K562 (cell line): ENCODE measurements around the gene PTPN7. TPM values are rescaled to one million over a fixed set of nuclear protein-coding genes. Genes with fewer than 3 reads are reported as not detected.

ENCODE experiments used
- DDX20 ChIP-seq: fragments of 450-650 bp; IDR thresholded peaks from 2 replicates; pipeline ENCODE4 v1.6.1; 2016; ENCODE audit warnings: missing genetic modification characterization, low read depth, mild to moderate bottlenecking, missing compliant biosample characterization, moderate library complexity
- EWSR1 ChIP-seq: fragments of 450-650 bp; IDR thresholded peaks from 2 replicates; pipeline ENCODE4 v1.6.1; 2018; ENCODE audit warnings: borderline replicate concordance, mild to moderate bottlenecking, low read depth, moderate library complexity; ENCODE audit not compliant: partially characterized antibody
- FOXK1 ChIP-seq: sonication (generic); formaldehyde crosslinking; IDR thresholded peaks from 2 replicates; pipeline ENCODE4 v1.8.0; 2022; ENCODE audit warnings: missing genetic modification reagents, mild to moderate bottlenecking, borderline replicate concordance
- GATA2 ChIP-seq: sonication (generic); formaldehyde crosslinking; IDR thresholded peaks from 2 replicates; pipeline ENCODE4 v1.4.0; 2020; ENCODE audit warnings: mild to moderate bottlenecking, missing genetic modification reagents
- HDAC1 ChIP-seq, 2 experiments: fragments of 450-650 bp; IDR thresholded peaks; 2 replicates each; pipeline ENCODE4 v1.6.1; 2016 to 2017; ENCODE audit warnings: inconsistent platforms in 1 of 2, mild to moderate bottlenecking in 1 of 2, moderate library complexity in 1 of 2
- IFI16 ChIP-seq: fragments of 250-450 bp; sonication (Bioruptor Pico); IDR thresholded peaks from 2 replicates; pipeline ENCODE4 v2.1.2; 2022; ENCODE audit warnings: mild to moderate bottlenecking, inconsistent platforms
- JUND ChIP-seq, 2 experiments: IDR thresholded peaks; 2 replicates in 1 of 2; 3 replicates in 1 of 2; pipeline ENCODE4 v1.6.1; 2011; ENCODE audit warnings: borderline replicate concordance in 2 of 2, low read depth in 2 of 2, low read length in 2 of 2, improper control_type of control experiment in 1 of 2, missing biosample characterization in 1 of 2, missing genetic modification characterization in 1 of 2, missing genetic modification reagents in 1 of 2
- MITF ChIP-seq: IDR thresholded peaks from 2 replicates; pipeline ENCODE4 v1.6.1; 2014; ENCODE audit warnings: antibody characterized with exemption
- NFATC3 ChIP-seq: fragments of 450-650 bp; IDR thresholded peaks from 2 replicates; pipeline ENCODE4 v1.6.1; 2017; ENCODE audit warnings: mild to moderate bottlenecking
- NR0B1 ChIP-seq: fragments of 450-650 bp; IDR thresholded peaks from one replicate; pipeline ENCODE4 v1.6.1; 2018; ENCODE audit warnings: mild to moderate bottlenecking, moderate library complexity; ENCODE audit not compliant: partially characterized antibody
- RERE ChIP-seq: sonication (generic); formaldehyde crosslinking; IDR thresholded peaks from 2 replicates; pipeline ENCODE4 v1.8.0; 2023; ENCODE audit warnings: missing genetic modification reagents, mild to moderate bottlenecking, borderline replicate concordance
- RFX1 ChIP-seq: fragments of 450-650 bp; IDR thresholded peaks from 2 replicates; pipeline ENCODE4 v1.6.1; 2016; ENCODE audit warnings: mild to moderate bottlenecking, moderate library complexity
- SAFB2 ChIP-seq: fragments of 200-400 bp; formaldehyde crosslinking; IDR thresholded peaks from 2 replicates; pipeline ENCODE4 v1.6.1; 2018; ENCODE audit warnings: borderline replicate concordance, low read length, low read depth, moderate library complexity; ENCODE audit not compliant: severe bottlenecking
- SMAD4 ChIP-seq: fragments of 250-450 bp; sonication (Bioruptor Pico); conservative IDR thresholded peaks from 2 replicates; pipeline ENCODE4 v1.8.0; 2021; ENCODE audit warnings: inconsistent platforms, mild to moderate bottlenecking, moderate library complexity
- SREBF2 ChIP-seq: sonication (generic); formaldehyde crosslinking; IDR thresholded peaks from 2 replicates; pipeline ENCODE4 v1.4.0; 2020; ENCODE audit warnings: mild to moderate bottlenecking, missing genetic modification reagents
- ZBTB9 ChIP-seq: fragments of 450-650 bp; formaldehyde crosslinking; IDR thresholded peaks from 2 replicates; pipeline ENCODE4 v1.4.0; 2020; ENCODE audit warnings: mild to moderate bottlenecking, moderate library complexity
- ZNF699 ChIP-seq: fragments of 250-450 bp; sonication (Bioruptor Pico); IDR thresholded peaks from 2 replicates; pipeline ENCODE4 v1.8.0; 2021; ENCODE audit warnings: mild to moderate bottlenecking, moderate library complexity; ENCODE audit not compliant: insufficient replicate concordance
- polyA plus RNA-seq, 8 experiments: library from polyadenylated mRNA; depleted of rRNA in 4 of 8; stranded (reverse) in 5 of 8; unstranded in 3 of 8; fragments of >200 nt; fragmentation: Nextera tagmentation in 2 of 8; fragmentation: Illumina TruSeq in 1 of 8; extraction: Ambion mirVana in 2 of 8; extraction: Trizol in 1 of 8; gene quantifications; 2 replicates each; pipeline versions ENCODE4 v1.2.1 to v1.2.3, GENCODE V29; 2011 to 2014; ENCODE audit warnings: inconsistent platforms in 1 of 8, missing spikeins in 1 of 8
- total RNA-seq, 7 experiments: library from RNA; depleted of rRNA in 6 of 7; stranded (reverse); fragments of >200 nt in 6 of 7; fragmentation: Illumina TruSeq in 2 of 7; extraction: Trizol in 2 of 7; gene quantifications; 2 replicates each; pipeline versions ENCODE4 v1.2.1 to v1.2.3, GENCODE V29; 2011 to 2021; ENCODE audit warnings: low replicate concordance in 1 of 7

The PTPN7 gene
- total and polyA plus RNA-seq, 9 of the 15 experiments (the other 6 are each of a cell fraction or from before 2014, with no cell fraction given), result 18.7 to 144 (median 120) TPM

- TF ChIP-seq ZBTB9 (CRISPR knock-in tag) (peak; percentile 37; the same call in 1 of the 2 replicates), HDAC1 (IDR thresholded peaks at IDR 0.05) (no peak), GATA2 (CRISPR knock-in tag) (no peak), SMAD4 (peak; percentile 91), JUND (IDR thresholded peaks at IDR 0.05; ENCODE audit: borderline replicate concordance, low read depth, low read length) (peak; percentile 47; the same call in 1 of the 2 replicates), JUND (tag; IDR thresholded peaks at IDR 0.05; ENCODE audit: borderline replicate concordance, low read depth, low read length) (no peak; the same call in 2 of the 3 replicates), SAFB2 (no peak), NR0B1 (no peak), RFX1 (no peak), RERE (CRISPR knock-in tag) (peak; percentile 97), SREBF2 (CRISPR knock-in tag) (no peak), MITF (no peak; the same call in 1 of the 2 replicates), ZNF699 (CRISPR knock-in tag) (no peak), FOXK1 (CRISPR knock-in tag) (no peak), DDX20 (tag) (no peak), NFATC3 (no peak), EWSR1 (no peak), IFI16 (CRISPR knock-in tag) (no peak)
Measured at GRCh38 chr1:202158810-202159533, 1.4 kb downstream of the PTPN7 start (continued).
